HepG2 (cell line): ENCODE data around the gene CDK2. TPM values are rescaled to one million over a fixed set of nuclear protein-coding genes. Genes with fewer than 3 reads are reported as not detected.

Experiments
- ARNTL ChIP-seq: sonication (generic); formaldehyde crosslinking; IDR thresholded peaks from 2 replicates; pipeline ENCODE4 v1.4.0; 2020; ENCODE audit warnings: mild to moderate bottlenecking, missing genetic modification reagents
- E2F5 ChIP-seq: sonication (generic); formaldehyde crosslinking; conservative IDR thresholded peaks from 2 replicates; pipeline ENCODE4 v1.4.0; 2020; ENCODE audit warnings: missing genetic modification reagents
- GABPA ChIP-seq, 2 experiments: IDR thresholded peaks; 2 replicates each; pipeline ENCODE4 v1.6.1; 2011 to 2016; ENCODE audit warnings: low read depth in 2 of 2, low read length in 1 of 2, missing biosample characterization in 1 of 2, missing genetic modification characterization in 1 of 2
- GPBP1L1 ChIP-seq: sonication (generic); formaldehyde crosslinking; IDR thresholded peaks from 2 replicates; pipeline ENCODE4 v1.5.0; 2020; ENCODE audit warnings: mild to moderate bottlenecking, missing genetic modification reagents
- HMGA1 ChIP-seq: sonication (generic); formaldehyde crosslinking; conservative IDR thresholded peaks from 2 replicates; pipeline ENCODE4 v1.4.0; 2020; ENCODE audit warnings: missing genetic modification reagents
- MED13 ChIP-seq: sonication (generic); formaldehyde crosslinking; IDR thresholded peaks from 2 replicates; pipeline ENCODE4 v1.5.0; 2020; ENCODE audit warnings: missing genetic modification reagents
- NFE2L1 ChIP-seq: sonication (generic); formaldehyde crosslinking; IDR thresholded peaks from 2 replicates; pipeline ENCODE4 v1.4.0; 2020; ENCODE audit warnings: missing genetic modification reagents, mild to moderate bottlenecking, borderline replicate concordance
- NR2C2 ChIP-seq: sonication (generic); formaldehyde crosslinking; IDR thresholded peaks from 2 replicates; pipeline ENCODE4 v1.4.0; 2020; ENCODE audit warnings: missing genetic modification reagents, mild to moderate bottlenecking, moderate library complexity, borderline replicate concordance
- RARA ChIP-seq: IDR thresholded peaks from 2 replicates; pipeline ENCODE4 v1.6.1; 2016; ENCODE audit warnings: missing genetic modification reagents, missing compliant biosample characterization
- SPEN ChIP-seq: sonication (generic); formaldehyde crosslinking; IDR thresholded peaks from 2 replicates; pipeline ENCODE4 v1.5.1; 2020; ENCODE audit warnings: low read depth, mild to moderate bottlenecking, missing genetic modification reagents
- SRY ChIP-seq: sonication (generic); formaldehyde crosslinking; IDR thresholded peaks from 2 replicates; pipeline ENCODE4 v1.8.0; 2022; ENCODE audit warnings: mild to moderate bottlenecking, missing genetic modification reagents
- TEF ChIP-seq: sonication (generic); formaldehyde crosslinking; IDR thresholded peaks from 2 replicates; pipeline ENCODE4 v1.5.0; 2020; ENCODE audit warnings: missing genetic modification reagents
- ZBTB25 ChIP-seq: IDR thresholded peaks from 2 replicates; pipeline ENCODE4 v1.6.1; 2018; ENCODE audit warnings: missing genetic modification reagents
- ZNF225 ChIP-seq: sonication (generic); formaldehyde crosslinking; IDR thresholded peaks from 2 replicates; pipeline ENCODE4 v1.4.0; 2020; ENCODE audit warnings: mild to moderate bottlenecking, missing genetic modification reagents
- ZNF235 ChIP-seq: sonication (generic); formaldehyde crosslinking; IDR thresholded peaks from 2 replicates; pipeline ENCODE4 v1.8.1; 2023; ENCODE audit warnings: mild to moderate bottlenecking, missing genetic modification reagents, borderline replicate concordance
- ZNF276 ChIP-seq: sonication (generic); formaldehyde crosslinking; IDR thresholded peaks from 2 replicates; pipeline ENCODE4 v1.4.0; 2020; ENCODE audit warnings: mild to moderate bottlenecking, low read depth, missing genetic modification reagents
- ZNF296 ChIP-seq: sonication (generic); formaldehyde crosslinking; conservative IDR thresholded peaks from 2 replicates; pipeline ENCODE4 v1.5.0; 2020; ENCODE audit warnings: mild to moderate bottlenecking, missing genetic modification reagents
- ZNF350 ChIP-seq: sonication (generic); formaldehyde crosslinking; IDR thresholded peaks from 2 replicates; pipeline ENCODE4 v1.4.0; 2020; ENCODE audit warnings: mild to moderate bottlenecking, low read depth, missing genetic modification reagents, borderline replicate concordance
- ZNF484 ChIP-seq: sonication (generic); formaldehyde crosslinking; IDR thresholded peaks from 2 replicates; pipeline ENCODE4 v1.5.1; 2020; ENCODE audit warnings: mild to moderate bottlenecking, low read depth, missing genetic modification reagents, borderline replicate concordance
- ZNF770 ChIP-seq: sonication (generic); formaldehyde crosslinking; IDR thresholded peaks from 2 replicates; pipeline ENCODE4 v1.5.0; 2020; ENCODE audit warnings: mild to moderate bottlenecking, missing genetic modification reagents
- ZSCAN22 ChIP-seq: sonication (generic); formaldehyde crosslinking; IDR thresholded peaks from 2 replicates; pipeline ENCODE4 v1.4.0; 2020; ENCODE audit warnings: mild to moderate bottlenecking, missing genetic modification reagents
- polyA plus RNA-seq, 8 experiments: library from polyadenylated mRNA; depleted of rRNA in 3 of 8; stranded (reverse) in 7 of 8; unstranded in 1 of 8; fragments of >200 nt; fragmentation: Illumina TruSeq in 4 of 8; extraction: Trizol in 4 of 8; gene quantifications; 2 replicates each; pipeline versions ENCODE4 v1.2.1 to v1.2.3, GENCODE V29; 2011 to 2016; ENCODE audit warnings: low read depth in 4 of 8, missing spikeins in 1 of 8, mixed read lengths in 1 of 8; ENCODE audit not compliant: insufficient read depth in 1 of 8
- total RNA-seq, 5 experiments: library from RNA; depleted of rRNA; stranded (reverse); fragments of >200 nt; fragmentation: Illumina TruSeq; extraction: Trizol; gene quantifications; 2 replicates each; pipeline ENCODE4 v1.2.3, GENCODE V29; 2016; ENCODE audit warnings: low read depth in 1 of 5

CDK2 gene
- total and polyA plus RNA-seq, 2 of the 13 experiments (the other 11 are each of a cell fraction or from before 2014, with no cell fraction given), result 47.5 to 52.6 TPM

GRCh38 chr12:55973599-55974307, 7.1 kb downstream of the CDK2 start, which contains the start of gene RAB5B (continued):
- TF ChIP-seq ZBTB25 (CRISPR knock-in tag), result no peak
- TF ChIP-seq NFE2L1 (CRISPR knock-in tag), result no peak
- TF ChIP-seq ZNF350 (CRISPR knock-in tag), result peak; percentile 93
- TF ChIP-seq E2F5, result no peak
- peak; percentile 31; the same call in 1 of the 2 replicates for TF ChIP-seq ZNF484
- TF ChIP-seq ZNF225 (CRISPR knock-in tag), result peak; percentile 73; the same call in 1 of the 2 replicates
- peak; percentile 88 for TF ChIP-seq NR2C2 (CRISPR knock-in tag)
- no peak for TF ChIP-seq MED13 (CRISPR knock-in tag)
- TF ChIP-seq ZNF296 (CRISPR knock-in tag), result no peak
- TF ChIP-seq ZNF770 (CRISPR knock-in tag), result peak; percentile 48; the same call in 1 of the 2 replicates
- 0 out of 2 replicates have a peak, but pooled peaks have one; percentile 62 for TF ChIP-seq ZSCAN22 (CRISPR knock-in tag)
- 0 out of 2 replicates have a peak, but pooled peaks have one; percentile 15 for TF ChIP-seq ARNTL (CRISPR knock-in tag)
- TF ChIP-seq TEF (CRISPR knock-in tag), result no peak
- peak; percentile 82 for TF ChIP-seq ZNF276 (CRISPR knock-in tag)
- TF ChIP-seq SRY, result peak; percentile 11; the same call in 1 of the 2 replicates
- peak; percentile 50 for TF ChIP-seq RARA
- TF ChIP-seq GABPA (IDR thresholded peaks at IDR 0.05; ENCODE audit: low read depth, low read length), result no peak
- peak; percentile 68 for TF ChIP-seq GABPA (CRISPR knock-in tag; IDR thresholded peaks at IDR 0.05; ENCODE audit: low read depth)
- TF ChIP-seq SPEN (CRISPR knock-in tag), result peak; percentile 84
- no peak for TF ChIP-seq ZNF235 (CRISPR knock-in tag)
- TF ChIP-seq GPBP1L1 (CRISPR knock-in tag), result no peak
- TF ChIP-seq HMGA1 (CRISPR knock-in tag), result no peak
